Glutamatergic neuron (in vitro differentiated cells): ENCODE results near the gene MED20. TPM values are rescaled to one million over a fixed set of nuclear protein-coding genes. Genes with fewer than 3 reads are reported as not detected.
A peak's percentile ranks its signal among the peaks of the same experiment; 100 is the strongest.
"Not testable (repeated sequence)": the region's sequence is repeated elsewhere in the genome, so short reads cannot be mapped to it uniquely, and the experiment has no call there.

ENCODE experiments used
- DNase-seq: peaks from one replicate; pipeline ENCODE4 v3.0.0; 2022
- H3K27ac Mint-ChIP-seq: one replicate; pipeline ENCODE4 v1.8.0; 2020; ENCODE audit warnings: mild to moderate bottlenecking, mixed read lengths, inconsistent platforms; ENCODE audit not compliant: unreplicated experiment
- H3K27me3 Mint-ChIP-seq: one replicate; pipeline ENCODE4 v1.8.0; 2020; ENCODE audit warnings: mild to moderate bottlenecking, moderate library complexity, mixed read lengths, inconsistent platforms; ENCODE audit not compliant: unreplicated experiment
- H3K36me3 Mint-ChIP-seq: one replicate; pipeline ENCODE4 v1.8.0; 2020; ENCODE audit warnings: mild to moderate bottlenecking, mixed read lengths, inconsistent platforms; ENCODE audit not compliant: unreplicated experiment
- H3K4me1 Mint-ChIP-seq: one replicate; pipeline ENCODE4 v1.8.0; 2020; ENCODE audit warnings: mild to moderate bottlenecking, low read depth, mixed read lengths, inconsistent platforms; ENCODE audit not compliant: unreplicated experiment
- H3K4me3 Mint-ChIP-seq: one replicate; pipeline ENCODE4 v1.8.0; 2020; ENCODE audit warnings: mild to moderate bottlenecking, mixed read lengths, inconsistent platforms; ENCODE audit not compliant: unreplicated experiment
- H3K9me3 Mint-ChIP-seq: one replicate; pipeline ENCODE4 v1.8.0; 2020; ENCODE audit warnings: mild to moderate bottlenecking, moderate library complexity, mixed read lengths, inconsistent platforms; ENCODE audit not compliant: unreplicated experiment
- total RNA-seq: library from RNA; stranded (reverse); fragmentation: NEBNext Ultra II Directional; extraction: Animal tissue kit (Norgen Biotek cat#: 25700); gene quantifications from one replicate; pipeline ENCODE4 v1.2.1, GENCODE V29; 2021; ENCODE audit not compliant: unreplicated experiment
- TF ChIP-seq, protein P1 (sequence below): fragments of 200-600 bp; sonication (generic); IDR thresholded peaks from one replicate; pipeline ENCODE4 v1.5.0; 2021; ENCODE audit not compliant: partially characterized antibody, unreplicated experiment

Gene MED20
- total RNA-seq, 1 donor from 2014 or later = 30.9 TPM

DNA sequence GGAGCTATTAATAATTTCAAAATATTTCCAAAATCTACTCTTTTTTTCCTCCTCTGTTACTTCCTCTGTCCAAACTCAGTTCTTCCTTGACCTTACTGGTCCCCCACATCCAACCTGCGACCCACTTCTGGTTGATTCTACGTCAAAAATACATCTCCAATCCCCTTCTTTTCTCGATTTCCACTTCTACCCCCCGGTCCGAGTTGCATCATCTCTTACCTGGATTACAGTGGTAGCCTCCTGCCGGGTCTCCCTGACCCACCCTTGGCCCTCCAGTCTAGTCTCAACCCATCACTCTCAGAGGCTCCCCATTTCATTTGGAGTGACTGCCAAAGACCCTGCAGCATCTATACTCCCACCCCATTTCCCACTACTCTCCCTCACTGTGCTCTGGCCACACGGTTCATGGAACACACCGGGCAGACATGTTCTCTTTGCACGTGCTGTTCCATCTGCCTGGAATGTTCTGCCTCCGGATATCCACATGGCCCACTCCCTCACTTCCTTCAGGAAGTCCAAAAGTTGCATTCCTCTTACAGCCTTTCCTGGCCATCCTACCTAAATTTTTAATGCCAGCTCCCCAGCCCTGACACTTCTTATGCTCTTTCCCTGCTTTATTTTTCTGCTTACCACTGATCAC is 26.8 kb upstream of the MED20 start:
- no peaks in the 10 kb centered on the region for H3K4me1 Mint-ChIP-seq
- TF ChIP-seq, protein P1, sequence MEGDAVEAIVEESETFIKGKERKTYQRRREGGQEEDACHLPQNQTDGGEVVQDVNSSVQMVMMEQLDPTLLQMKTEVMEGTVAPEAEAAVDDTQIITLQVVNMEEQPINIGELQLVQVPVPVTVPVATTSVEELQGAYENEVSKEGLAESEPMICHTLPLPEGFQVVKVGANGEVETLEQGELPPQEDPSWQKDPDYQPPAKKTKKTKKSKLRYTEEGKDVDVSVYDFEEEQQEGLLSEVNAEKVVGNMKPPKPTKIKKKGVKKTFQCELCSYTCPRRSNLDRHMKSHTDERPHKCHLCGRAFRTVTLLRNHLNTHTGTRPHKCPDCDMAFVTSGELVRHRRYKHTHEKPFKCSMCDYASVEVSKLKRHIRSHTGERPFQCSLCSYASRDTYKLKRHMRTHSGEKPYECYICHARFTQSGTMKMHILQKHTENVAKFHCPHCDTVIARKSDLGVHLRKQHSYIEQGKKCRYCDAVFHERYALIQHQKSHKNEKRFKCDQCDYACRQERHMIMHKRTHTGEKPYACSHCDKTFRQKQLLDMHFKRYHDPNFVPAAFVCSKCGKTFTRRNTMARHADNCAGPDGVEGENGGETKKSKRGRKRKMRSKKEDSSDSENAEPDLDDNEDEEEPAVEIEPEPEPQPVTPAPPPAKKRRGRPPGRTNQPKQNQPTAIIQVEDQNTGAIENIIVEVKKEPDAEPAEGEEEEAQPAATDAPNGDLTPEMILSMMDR = no peak
- DNase-seq = no peak
- H3K9me3 Mint-ChIP-seq = peaks cover 3% of the 10 kb centered on the region
- H3K27ac Mint-ChIP-seq = no peak overlapping the region
- H3K36me3 Mint-ChIP-seq = no peaks in the 10 kb centered on the region
- H3K27me3 Mint-ChIP-seq = peaks cover 3% of the 10 kb centered on the region
- H3K4me3 Mint-ChIP-seq = no peak overlapping the region

DNA sequence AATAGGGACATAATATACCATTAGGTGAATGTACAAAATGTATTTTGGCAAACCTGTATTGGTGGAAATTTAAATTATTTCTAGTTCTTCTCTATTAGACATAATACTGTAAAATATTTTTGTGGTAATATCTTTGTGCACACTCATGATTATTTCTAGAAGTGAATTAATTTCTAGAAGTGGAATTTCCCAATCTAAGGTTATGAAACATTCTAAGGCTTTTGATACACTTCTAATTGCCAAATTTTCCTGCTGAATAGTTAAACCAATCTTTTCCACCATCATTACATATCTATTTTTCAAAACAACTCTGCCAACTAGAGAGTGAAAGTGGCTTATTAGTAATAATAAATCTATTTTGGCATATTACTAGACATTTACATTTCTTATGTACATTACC is 22.5 kb upstream of the MED20 start:
- no peak overlapping the region for H3K4me3 Mint-ChIP-seq
- H3K27me3 Mint-ChIP-seq = peaks cover 11% of the 10 kb centered on the region
- no peak for DNase-seq
- H3K4me1 Mint-ChIP-seq = peaks cover 16% of the 10 kb centered on the region
- H3K27ac Mint-ChIP-seq = no peak overlapping the region
- H3K36me3 Mint-ChIP-seq = no peaks in the 10 kb centered on the region
- TF ChIP-seq, protein P1 = no peak
- peaks cover 10% of the 10 kb centered on the region for H3K9me3 Mint-ChIP-seq

DNA sequence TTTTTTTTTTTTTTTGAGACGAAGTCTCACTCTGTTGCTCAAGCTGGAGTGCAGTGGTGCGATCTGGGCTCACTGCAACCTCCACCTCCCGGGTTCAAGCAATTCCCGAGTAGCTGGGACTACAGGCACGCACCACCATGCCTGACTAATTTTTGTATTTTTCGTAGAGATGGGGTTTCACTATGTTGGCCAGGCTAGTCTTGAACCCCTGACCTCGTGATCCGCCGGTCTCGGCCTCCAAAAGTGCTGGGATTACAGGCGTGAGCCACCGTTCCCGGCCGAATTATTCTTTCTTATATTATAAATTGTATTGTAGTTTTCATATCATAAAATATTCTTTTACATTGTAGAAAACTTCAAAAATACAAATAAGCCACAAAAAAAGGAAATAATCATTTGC is 21.9 kb upstream of the MED20 start:
- not testable (repeated sequence) for DNase-seq, H3K4me3 Mint-ChIP-seq, H3K27ac Mint-ChIP-seq, H3K9me3 Mint-ChIP-seq, H3K27me3 Mint-ChIP-seq, H3K36me3 Mint-ChIP-seq
- H3K4me1 Mint-ChIP-seq = peaks cover 16% of the 10 kb centered on the region

DNA sequence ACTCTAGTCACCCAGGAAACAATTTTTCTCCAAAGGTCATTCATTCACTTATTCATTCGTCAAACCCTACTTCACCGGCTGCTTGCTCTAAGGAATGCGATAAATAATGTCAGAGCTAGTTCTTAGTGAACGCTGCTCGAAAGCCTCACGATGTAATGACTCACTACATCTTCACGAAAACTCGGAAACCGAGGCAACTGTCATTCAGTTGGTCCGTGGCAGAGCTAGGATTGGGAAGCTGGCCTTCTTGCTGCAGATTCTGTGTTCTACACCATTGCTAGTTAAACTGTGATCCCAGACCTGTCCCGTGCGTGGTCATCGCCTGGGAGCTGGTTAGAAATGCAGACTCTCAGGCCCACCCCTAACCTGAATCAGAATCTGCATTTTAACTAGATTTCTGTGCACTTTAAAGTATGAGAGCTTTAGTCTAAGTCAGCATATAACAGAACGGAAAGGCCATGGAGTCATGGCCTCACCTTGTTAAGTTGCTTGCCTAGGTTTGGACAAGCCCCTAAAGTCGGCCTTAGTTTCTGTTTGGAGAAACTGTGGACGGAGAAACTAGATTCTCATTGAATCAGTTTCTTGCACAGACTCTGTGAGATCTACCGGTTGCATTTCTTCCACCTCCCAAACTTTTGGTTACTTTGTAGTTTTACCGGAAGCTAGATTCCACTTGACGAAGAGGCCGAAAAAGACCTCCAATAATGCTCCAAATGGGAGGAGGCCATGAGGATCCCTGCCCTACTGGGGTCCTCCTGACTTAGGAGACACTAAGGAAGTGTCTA is 21.3 kb upstream of the MED20 start:
- peaks cover 19% of the 10 kb centered on the region for H3K4me1 Mint-ChIP-seq
- peaks cover 11% of the 10 kb centered on the region for H3K27me3 Mint-ChIP-seq
- H3K4me3 Mint-ChIP-seq = peak overlapping the region; percentile 95
- H3K27ac Mint-ChIP-seq = peak overlapping the region; percentile 28
- H3K9me3 Mint-ChIP-seq = peaks cover 8% of the 10 kb centered on the region
- no peaks in the 10 kb centered on the region for H3K36me3 Mint-ChIP-seq
- TF ChIP-seq, protein P1 = no peak
- DNase-seq = no peak

DNA sequence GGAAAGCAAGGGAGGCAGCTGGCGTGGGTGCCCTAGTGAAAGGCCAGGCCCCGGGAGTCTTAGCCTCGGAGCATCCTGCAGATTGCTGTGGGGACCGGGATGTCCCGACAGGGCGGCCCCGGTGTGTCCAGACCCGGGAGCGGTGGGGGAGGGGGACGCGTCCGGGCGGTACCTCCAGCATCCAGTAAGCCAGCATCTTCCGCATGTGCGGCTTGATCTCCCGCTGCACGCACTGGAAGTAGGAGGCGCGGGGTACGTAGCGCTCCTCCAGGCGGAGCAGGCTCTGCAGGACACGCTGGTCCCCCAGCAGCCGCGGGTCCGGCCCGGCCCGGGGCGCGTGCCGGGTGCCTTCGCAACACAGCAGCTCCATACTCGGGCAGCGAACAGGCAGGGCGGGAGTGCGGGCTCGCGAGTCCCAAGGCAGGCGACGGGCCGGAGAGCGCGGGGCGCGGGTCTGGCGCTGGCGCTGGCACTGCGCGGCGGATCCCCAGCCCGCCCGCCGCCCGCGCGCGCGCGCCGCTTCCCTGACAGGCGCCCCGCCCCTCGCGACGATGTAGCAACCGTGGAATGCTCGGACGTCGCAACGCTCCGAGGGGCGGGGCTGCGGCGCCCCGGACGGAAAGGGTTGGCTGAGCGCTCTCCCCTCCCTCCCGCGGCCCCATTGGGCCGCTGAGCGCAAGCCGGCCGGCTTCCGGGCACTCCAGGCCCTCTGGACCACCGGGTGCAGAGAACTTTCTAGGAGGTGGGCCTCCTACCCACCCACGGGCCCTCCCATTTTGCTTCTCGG is 20.5 kb upstream of the MED20 start, which contains the start of gene CCND3:
Gene CCND3 (minus strand): TSS at position 529 of the 787 bp plus-strand sequence. CDS start 159 bp downstream, at position 370.
- H3K27me3 Mint-ChIP-seq = peaks cover 13% of the 10 kb centered on the region
- peak within 1 kb of the TSS; percentile 95 for H3K4me3 Mint-ChIP-seq
- TF ChIP-seq, protein P1 = no peak
- H3K4me1 Mint-ChIP-seq = peaks cover 22% of the 10 kb centered on the region
- peaks cover 10% of the 10 kb centered on the region for H3K9me3 Mint-ChIP-seq
- H3K27ac Mint-ChIP-seq = peak within 1 kb of the TSS; percentile 28
- H3K36me3 Mint-ChIP-seq = no peaks in the 10 kb centered on the region
- peak; percentile 90 for DNase-seq
